PC-3 (cell line): Measurements from ENCODE around the gene DCAF12. TPM values are rescaled to one million over a fixed set of nuclear protein-coding genes. Genes with fewer than 3 reads are reported as not detected.

ENCODE experiments used
- ATAC-seq: fragments of 200-7000 bp; cut with Tn5 transposase; 2 replicates; pipeline ENCODE4 v1.9.1; 2020; ENCODE audit warnings: mild to moderate bottlenecking, moderate library complexity
- BruUV-seq: library from RNA; stranded (reverse); fragments of 400-500 nt; replicated peaks from 2 replicates; lab custom pipeline; 2021; lab: Mats Ljungman, UMichigan
- CTCF ChIA-PET: fragments of 300-600 bp; sonication (Branson Sonifier 250); formaldehyde crosslinking; loops from one replicate; lab custom pipeline; 2022; ENCODE audit warnings: antibody characterized with exemption; lab: Charles Lee
- POLR2A ChIA-PET: fragments of 300-600 bp; sonication (Branson Sonifier 250); formaldehyde crosslinking; loops from one replicate; lab custom pipeline; 2022; ENCODE audit warnings: antibody characterized with exemption; ENCODE audit not compliant: unreplicated experiment; lab: Charles Lee
- DNase-seq: peaks from one replicate; pipeline ENCODE4 v3.0.0-alpha.2; 2015
- H2AFZ ChIP-seq: fragments of 300-600 bp; sonication (generic); 2 replicates; pipeline ENCODE4 v1.6.0; 2016; ENCODE audit warnings: antibody characterized with exemption, low read length
- H3F3A ChIP-seq: fragments of 300-600 bp; sonication (generic); one replicate; pipeline ENCODE4 v1.6.0; 2017; ENCODE audit warnings: antibody characterized with exemption, low read length, control low read depth, mild to moderate bottlenecking; ENCODE audit not compliant: unreplicated experiment
- H3K27ac ChIP-seq: fragments of 300-600 bp; sonication (generic); 2 replicates; pipeline ENCODE4 v1.5.1; 2016; ENCODE audit warnings: mild to moderate bottlenecking, low read length
- H3K27me3 ChIP-seq: fragments of 300-600 bp; sonication (generic); 2 replicates; pipeline ENCODE4 v1.6.1; 2016; ENCODE audit warnings: low read length, mixed read lengths
- H3K36me3 ChIP-seq: fragments of 300-600 bp; sonication (generic); 2 replicates; pipeline ENCODE4 v1.6.1; 2016; ENCODE audit warnings: low read depth, mixed run types, low read length, mixed read lengths
- H3K4me1 ChIP-seq: fragments of 300-600 bp; sonication (generic); 2 replicates; pipeline ENCODE4 v1.5.1; 2016; ENCODE audit warnings: low read length; ENCODE audit not compliant: insufficient read depth
- H3K4me2 ChIP-seq: fragments of 300-600 bp; sonication (generic); 2 replicates; pipeline ENCODE4 v1.6.0; 2016; ENCODE audit warnings: low read length
- H3K4me3 ChIP-seq: fragments of 300-600 bp; sonication (generic); 2 replicates; pipeline ENCODE4 v1.5.1; 2016; ENCODE audit warnings: mild to moderate bottlenecking, low read length, mixed read lengths
- H3K79me2 ChIP-seq: fragments of 300-600 bp; sonication (generic); 2 replicates; pipeline ENCODE4 v1.6.1; 2017; ENCODE audit warnings: low read length, mixed read lengths
- H3K9ac ChIP-seq: fragments of 300-600 bp; sonication (generic); 2 replicates; pipeline ENCODE4 v1.6.0; 2016; ENCODE audit warnings: mild to moderate bottlenecking, low read length
- H3K9me2 ChIP-seq: fragments of 300-600 bp; sonication (generic); replicated peaks from 2 replicates; pipeline ENCODE4 v1.6.1; 2016; ENCODE audit warnings: mixed run types, low read length, mixed read lengths
- H3K9me3 ChIP-seq: fragments of 300-600 bp; sonication (generic); 2 replicates; pipeline ENCODE4 v1.6.1; 2016; ENCODE audit warnings: low read length, mixed read lengths
- H4K20me1 ChIP-seq: fragments of 300-600 bp; sonication (generic); 2 replicates; pipeline ENCODE4 v1.6.1; 2016; ENCODE audit warnings: low read length, mixed read lengths
- EZH2 ChIP-seq: fragments of 300-600 bp; sonication (generic); IDR thresholded peaks from one replicate; pipeline ENCODE4 v1.6.1; 2017; ENCODE audit warnings: antibody characterized with exemption, mild to moderate bottlenecking, low read length; ENCODE audit not compliant: unreplicated experiment
- EZH2phosphoT487 ChIP-seq: fragments of 300-600 bp; sonication (generic); IDR thresholded peaks from 2 replicates; pipeline ENCODE4 v1.6.1; 2018; ENCODE audit warnings: mild to moderate bottlenecking, antibody characterized with exemption, low read length, borderline replicate concordance
- intact Hi-C: fragments of 100-400 bp; cut with micrococcal nuclease; formaldehyde crosslinking; loops from 2 replicates; pipeline ENCODE4 v1.9.0; 2023
- total RNA-seq: library from RNA; depleted of rRNA; stranded (reverse); fragments of >200 nt; gene quantifications from 2 replicates; pipeline ENCODE4 v1.2.3, GENCODE V29; 2014
- TF ChIP-seq, protein P1 (sequence below): fragments of 300-600 bp; sonication (generic); conservative IDR thresholded peaks from 2 replicates; pipeline ENCODE4 v1.5.1; 2017; ENCODE audit warnings: antibody characterized with exemption, low read depth, mild to moderate bottlenecking, low read length

The DCAF12 gene
- total RNA-seq, 1 experiment from 2014 or later: 12.9 TPM

DNA sequence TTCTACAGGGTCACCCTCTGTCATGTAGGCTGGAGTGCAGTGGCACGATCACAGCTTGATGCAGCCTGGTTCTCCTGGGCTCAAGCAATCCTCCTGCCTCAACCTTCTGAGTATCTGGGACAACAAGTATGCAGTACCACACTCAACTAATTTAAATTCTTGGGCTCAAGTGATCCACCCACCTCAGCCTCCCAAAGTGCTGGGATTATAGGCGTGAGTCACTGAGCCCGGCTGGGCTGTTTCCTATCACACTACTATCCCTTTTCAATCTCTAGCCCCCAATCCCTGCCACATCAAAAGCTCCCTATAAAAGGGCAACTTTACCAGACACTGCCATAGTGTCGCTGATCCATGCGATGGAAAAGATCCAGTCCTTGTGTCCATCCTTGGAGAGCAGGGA is 20.4 kb downstream of the DCAF12 start:
- DNase-seq (no peak), ATAC-seq (no peak)
- Histone ChIP-seq H3K9ac (no peak overlapping the region), H4K20me1 (no peaks in the 10 kb centered on the region), H3K36me3 (peaks cover 9% of the 10 kb centered on the region), H3K27me3 (no peaks in the 10 kb centered on the region), H3K4me2 (no peak overlapping the region), H3K4me3 (no peak overlapping the region), H3F3A (no peaks in the 10 kb centered on the region), H3K9me2 (no peaks in the 10 kb centered on the region), H3K9me3 (no peaks in the 10 kb centered on the region), H3K79me2 (no peaks in the 10 kb centered on the region), H3K27ac (no peak overlapping the region), H3K4me1 (no peaks in the 10 kb centered on the region), H2AFZ (no peak overlapping the region)
- ChIA-PET CTCF (no interaction called here), POLR2A (no interaction called here)
- no TSS peak for BruUV-seq
- TF ChIP-seq, protein P1, sequence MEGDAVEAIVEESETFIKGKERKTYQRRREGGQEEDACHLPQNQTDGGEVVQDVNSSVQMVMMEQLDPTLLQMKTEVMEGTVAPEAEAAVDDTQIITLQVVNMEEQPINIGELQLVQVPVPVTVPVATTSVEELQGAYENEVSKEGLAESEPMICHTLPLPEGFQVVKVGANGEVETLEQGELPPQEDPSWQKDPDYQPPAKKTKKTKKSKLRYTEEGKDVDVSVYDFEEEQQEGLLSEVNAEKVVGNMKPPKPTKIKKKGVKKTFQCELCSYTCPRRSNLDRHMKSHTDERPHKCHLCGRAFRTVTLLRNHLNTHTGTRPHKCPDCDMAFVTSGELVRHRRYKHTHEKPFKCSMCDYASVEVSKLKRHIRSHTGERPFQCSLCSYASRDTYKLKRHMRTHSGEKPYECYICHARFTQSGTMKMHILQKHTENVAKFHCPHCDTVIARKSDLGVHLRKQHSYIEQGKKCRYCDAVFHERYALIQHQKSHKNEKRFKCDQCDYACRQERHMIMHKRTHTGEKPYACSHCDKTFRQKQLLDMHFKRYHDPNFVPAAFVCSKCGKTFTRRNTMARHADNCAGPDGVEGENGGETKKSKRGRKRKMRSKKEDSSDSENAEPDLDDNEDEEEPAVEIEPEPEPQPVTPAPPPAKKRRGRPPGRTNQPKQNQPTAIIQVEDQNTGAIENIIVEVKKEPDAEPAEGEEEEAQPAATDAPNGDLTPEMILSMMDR: no peak
- TF ChIP-seq EZH2 (no peak), EZH2phosphoT487 (no peak)
- intact Hi-C loops: no loop called here

DNA sequence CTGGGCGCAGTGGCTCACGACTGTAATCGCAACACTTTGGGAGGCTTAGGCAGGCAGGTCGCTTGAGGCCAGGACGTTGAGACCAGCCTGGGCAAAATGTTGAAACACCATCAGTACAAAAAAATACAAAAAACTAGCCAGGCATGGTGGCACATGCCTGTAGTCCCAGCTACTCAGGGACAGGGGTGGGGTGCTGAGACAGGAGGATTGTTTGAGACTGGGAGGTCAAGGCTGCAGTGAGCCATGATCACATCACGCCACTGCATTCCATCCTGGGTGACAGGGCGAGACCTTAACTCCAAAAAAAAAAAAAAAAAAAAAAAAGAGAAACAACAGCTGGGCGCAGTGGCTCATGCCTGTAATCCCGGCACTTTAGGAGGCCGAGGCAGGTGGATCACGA is 23.7 kb downstream of the DCAF12 start:
- H3K9me2 ChIP-seq: no peaks in the 10 kb centered on the region
- BruUV-seq: no TSS peak
- no peak for ATAC-seq
- CTCF ChIA-PET: no interaction called here
- no peaks in the 10 kb centered on the region for H3F3A ChIP-seq
- no peaks in the 10 kb centered on the region for H4K20me1 ChIP-seq
- no peaks in the 10 kb centered on the region for H3K4me1 ChIP-seq
- peaks cover 9% of the 10 kb centered on the region for H3K36me3 ChIP-seq
- H3K4me2 ChIP-seq: no peak overlapping the region
- DNase-seq: no peak
- intact Hi-C loops: no loop called here
- H3K27ac ChIP-seq: no peak overlapping the region
- H3K4me3 ChIP-seq: no peak overlapping the region
- no peak overlapping the region for H2AFZ ChIP-seq
- no peaks in the 10 kb centered on the region for H3K27me3 ChIP-seq
- H3K9ac ChIP-seq: no peak overlapping the region
- H3K9me3 ChIP-seq: no peaks in the 10 kb centered on the region
- POLR2A ChIA-PET: no interaction called here
- H3K79me2 ChIP-seq: no peaks in the 10 kb centered on the region
- no peak for TF ChIP-seq EZH2
- TF ChIP-seq EZH2phosphoT487: no peak
- TF ChIP-seq, protein P1: no peak

DNA sequence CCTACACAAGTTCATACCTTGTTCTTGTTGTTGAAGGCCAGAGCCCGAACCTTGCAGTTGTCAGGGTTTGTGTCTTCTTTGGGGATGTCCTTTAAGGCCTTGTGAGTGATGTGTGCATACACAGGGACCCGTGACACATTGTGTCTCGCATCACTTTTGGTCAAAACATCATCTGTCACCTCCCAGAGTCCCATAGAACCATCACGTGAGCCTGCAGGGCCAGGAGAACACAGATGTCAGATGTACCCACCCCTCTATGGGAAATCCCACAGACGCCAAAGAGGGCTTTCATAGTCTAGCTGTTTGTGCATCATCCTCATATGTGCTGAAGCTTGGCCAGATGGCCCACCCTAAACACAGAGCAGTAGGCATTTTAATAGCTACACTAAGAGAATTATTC is 28.2 kb downstream of the DCAF12 start:
- H3K4me3 ChIP-seq: no peak overlapping the region
- no peak overlapping the region for H2AFZ ChIP-seq
- H3K4me2 ChIP-seq: no peak overlapping the region
- no peak for TF ChIP-seq EZH2
- TF ChIP-seq EZH2phosphoT487: no peak
- TF ChIP-seq, protein P1: no peak
- H3K27me3 ChIP-seq: no peaks in the 10 kb centered on the region
- no peaks in the 10 kb centered on the region for H3K4me1 ChIP-seq
- no peak overlapping the region for H3K27ac ChIP-seq
- no peaks in the 10 kb centered on the region for H3K9me2 ChIP-seq
- no peak for ATAC-seq
- H3K79me2 ChIP-seq: no peaks in the 10 kb centered on the region
- H3F3A ChIP-seq: no peaks in the 10 kb centered on the region
- H4K20me1 ChIP-seq: no peaks in the 10 kb centered on the region
- no peak overlapping the region for H3K9ac ChIP-seq
- POLR2A ChIA-PET: no interaction called here
- H3K9me3 ChIP-seq: no peaks in the 10 kb centered on the region
- intact Hi-C loops: no loop called here
- H3K36me3 ChIP-seq: no peaks in the 10 kb centered on the region; the same call in 1 of the 2 replicates
- DNase-seq: no peak
- BruUV-seq: no TSS peak
- CTCF ChIA-PET: no interaction called here
